ENCODE measurements around the gene SEC14L6.

Gene SEC14L6

GRCh38 chr22:30591191-30591587 is 44.6 kb upstream of the SEC14L6 start:
- Histone ChIP-seq H3K27me3 (ENCODE audit: control insufficient read depth, low read length) (peaks cover 2% of the 10 kb centered on the region; the same call in 1 of the 2 replicates), H3K4me2 (ENCODE audit: low read length) (peak overlapping the region; percentile 73), H3K4me1 (ENCODE audit: control insufficient read depth, low read length) (peaks cover 15% of the 10 kb centered on the region), H3K79me2 (ENCODE audit: control insufficient read depth, low read length) (peaks cover 39% of the 10 kb centered on the region), H3K36me3 (ENCODE audit: control insufficient read depth, low read length) (peaks cover 52% of the 10 kb centered on the region), H3F3A (ENCODE audit: control insufficient read depth, insufficient read depth) (no peaks in the 10 kb centered on the region), H3K4me3 (ENCODE audit: low read length) (peak overlapping the region; percentile 96), H3K9me3 (ENCODE audit: control insufficient read depth, insufficient read depth, low read length) (no peaks in the 10 kb centered on the region), H3K27ac (ENCODE audit: low read depth, low read length) (0 out of 2 replicates have a peak overlapping the region, but pooled peaks have one; percentile 70), H3K9me2 (replicated peaks; ENCODE audit: control insufficient read depth, low read length) (no peaks in the 10 kb centered on the region), H4K20me1 (ENCODE audit: control insufficient read depth, insufficient read depth, low read depth, low read length) (peaks cover 17% of the 10 kb centered on the region; the same call in 1 of the 2 replicates)
- TF ChIP-seq EZH2phosphoT487 (IDR thresholded peaks at IDR 0.05; ENCODE audit: borderline replicate concordance, low read length) (no peak), CTCF (IDR thresholded peaks at IDR 0.05; ENCODE audit: low read depth, low read length, poor library complexity, severe bottlenecking) (no peak)

- peaks cover 17% of the 10 kb centered on the region; the same call in 1 of the 2 replicates for H4K20me1 ChIP-seq (ENCODE audit: control insufficient read depth, insufficient read depth, low read depth, low read length)
- TF ChIP-seq EZH2phosphoT487 (IDR thresholded peaks at IDR 0.05; ENCODE audit: borderline replicate concordance, low read length) (no peak), CTCF (IDR thresholded peaks at IDR 0.05; ENCODE audit: low read depth, low read length, poor library complexity, severe bottlenecking) (no peak)
- no peak overlapping the region for H3K4me3 ChIP-seq (ENCODE audit: low read length)
Measured at GRCh38 chr22:30586414-30586813, 39.9 kb upstream of the SEC14L6 start.

GRCh38 chr22:30584441-30584840 is 37.9 kb upstream of the SEC14L6 start:
- Histone ChIP-seq H4K20me1 (ENCODE audit: control insufficient read depth, insufficient read depth, low read depth, low read length) (no peaks in the 10 kb centered on the region; the same call in 1 of the 2 replicates), H3K4me1 (ENCODE audit: control insufficient read depth, low read length) (no peaks in the 10 kb centered on the region), H3K4me2 (ENCODE audit: low read length) (no peak overlapping the region), H3K79me2 (ENCODE audit: control insufficient read depth, low read length) (peaks cover 18% of the 10 kb centered on the region), H3K27ac (ENCODE audit: low read depth, low read length) (no peak overlapping the region), H3K27me3 (ENCODE audit: control insufficient read depth, low read length) (no peaks in the 10 kb centered on the region), H3K36me3 (ENCODE audit: control insufficient read depth, low read length) (peaks cover 97% of the 10 kb centered on the region), H3K9me2 (replicated peaks; ENCODE audit: control insufficient read depth, low read length) (no peaks in the 10 kb centered on the region), H3F3A (ENCODE audit: control insufficient read depth, insufficient read depth) (no peaks in the 10 kb centered on the region), H3K4me3 (ENCODE audit: low read length) (no peak overlapping the region), H3K9me3 (ENCODE audit: control insufficient read depth, insufficient read depth, low read length) (no peaks in the 10 kb centered on the region)
- TF ChIP-seq CTCF (IDR thresholded peaks at IDR 0.05; ENCODE audit: low read depth, low read length, poor library complexity, severe bottlenecking) (no peak), EZH2phosphoT487 (IDR thresholded peaks at IDR 0.05; ENCODE audit: borderline replicate concordance, low read length) (no peak)

More at GRCh38 chr22:30586414-30586813, 39.9 kb upstream of the SEC14L6 start:
- Histone ChIP-seq H3K4me2 (ENCODE audit: low read length) (no peak overlapping the region), H3K27me3 (ENCODE audit: control insufficient read depth, low read length) (no peaks in the 10 kb centered on the region), H3K4me1 (ENCODE audit: control insufficient read depth, low read length) (peaks cover 11% of the 10 kb centered on the region), H3K9me3 (ENCODE audit: control insufficient read depth, insufficient read depth, low read length) (no peaks in the 10 kb centered on the region), H3K9me2 (replicated peaks; ENCODE audit: control insufficient read depth, low read length) (no peaks in the 10 kb centered on the region), H3K79me2 (ENCODE audit: control insufficient read depth, low read length) (peaks cover 38% of the 10 kb centered on the region), H3F3A (ENCODE audit: control insufficient read depth, insufficient read depth) (no peaks in the 10 kb centered on the region), H3K27ac (ENCODE audit: low read depth, low read length) (no peak overlapping the region), H3K36me3 (ENCODE audit: control insufficient read depth, low read length) (peaks cover 97% of the 10 kb centered on the region)

Data from DOHH2 (cell line).